HepG2 (cell line): Measurements from ENCODE around the gene METTL1. TPM values are rescaled to one million over a fixed set of nuclear protein-coding genes. Genes with fewer than 3 reads are reported as not detected.

Experiments used
- ATAC-seq: fragments of 200-7000 bp; cut with Tn5 transposase; 3 replicates; pipeline ENCODE4 v1.9.1; 2020; ENCODE audit warnings: mild to moderate bottlenecking, moderate library complexity
- BruUV-seq: library from RNA; stranded (reverse); fragments of 400-500 nt; replicated peaks from 2 replicates; lab custom pipeline; 2021; lab: Mats Ljungman, UMichigan
- CTCF ChIA-PET: fragments of 300-600 bp; formaldehyde crosslinking; extraction: SDS; loops from one replicate; lab custom pipeline; 2021; ENCODE audit warnings: low total read pairs, inconsistent platforms, low intra/inter-chr PET ratio; lab: Yijun Ruan, JAX
- POLR2A ChIA-PET: fragments of 350-600 bp; sonication (Branson Sonifier 250); formaldehyde crosslinking; loops from one replicate; lab custom pipeline; 2020; ENCODE audit warnings: antibody characterized with exemption, inconsistent platforms; lab: Yijun Ruan, JAX
- DNase-seq: peaks from one replicate; pipeline ENCODE4 v3.0.0-alpha.2; 2015; ENCODE audit warnings: low spot score
- FAIRE-seq: peaks from 3 replicates; lab custom pipeline; 2011; peaks lifted over from hg19 to GRCh38; lab: Jason Lieb, UNC
- H2AFZ ChIP-seq: one replicate; pipeline ENCODE4 v1.6.1; 2011; ENCODE audit warnings: low read length, inconsistent platforms
- H3K27ac ChIP-seq: fragments of 300-600 bp; 3 replicates; pipeline ENCODE4 v1.8.0; 2011; ENCODE audit warnings: mixed run types, mild to moderate bottlenecking, mixed read lengths, low read length, inconsistent platforms; ENCODE audit not compliant: insufficient read depth; ENCODE audit errors: extremely low read length
- H3K27me3 ChIP-seq, 2 experiments: fragments of 200-600 bp in 1 of 2; 2 replicates in 1 of 2; 3 replicates in 1 of 2; pipeline versions ENCODE4 v1.6.0 to v1.8.0; 2011; ENCODE audit warnings: low read length in 2 of 2, mild to moderate bottlenecking in 2 of 2, moderate library complexity in 2 of 2, inconsistent platforms in 1 of 2; ENCODE audit not compliant: insufficient read depth in 2 of 2, control insufficient read depth in 1 of 2
- H3K36me3 ChIP-seq, 2 experiments: fragments of 200-600 bp in 1 of 2; replicated peaks in 1 of 2; 2 replicates in 1 of 2; 3 replicates in 1 of 2; pipeline versions ENCODE4 v1.5.1 to v1.8.0; 2011; ENCODE audit warnings: low read length in 2 of 2, inconsistent platforms in 1 of 2; ENCODE audit not compliant: insufficient read depth in 2 of 2, control insufficient read depth in 1 of 2
- H3K4me1 ChIP-seq: 2 replicates; pipeline ENCODE4 v1.5.1; 2012; ENCODE audit warnings: low read length, inconsistent platforms; ENCODE audit not compliant: insufficient read depth
- H3K4me2 ChIP-seq: 2 replicates; pipeline ENCODE4 v1.6.0; 2011; ENCODE audit warnings: low read depth, low read length, inconsistent platforms
- H3K4me3 ChIP-seq, 3 experiments: fragments of 200-600 bp in 1 of 3; sonication (generic), shearing (Covaris generic) in 1 of 3; replicated peaks in 1 of 3; 2 replicates each; pipeline ENCODE4 v1.5.1; 2011 to 2016; ENCODE audit warnings: low read length in 3 of 3, inconsistent platforms in 2 of 3, low read depth in 2 of 3, mild to moderate bottlenecking in 2 of 3, control low read depth in 1 of 3, mixed read lengths in 1 of 3; ENCODE audit not compliant: insufficient read depth in 1 of 3
- H3K79me2 ChIP-seq: one replicate; pipeline ENCODE4 v1.6.1; 2011; ENCODE audit warnings: low read length, inconsistent platforms; ENCODE audit not compliant: insufficient read depth
- H3K9ac ChIP-seq: 2 replicates; pipeline ENCODE4 v1.6.0; 2011; ENCODE audit warnings: mild to moderate bottlenecking, low read depth, low read length, inconsistent platforms; ENCODE audit not compliant: insufficient read depth
- H3K9me3 ChIP-seq: 2 replicates; pipeline ENCODE4 v1.5.1; 2012; ENCODE audit warnings: mild to moderate bottlenecking, low read length
- H4K20me1 ChIP-seq: 2 replicates; pipeline ENCODE4 v1.6.0; 2011; ENCODE audit warnings: inconsistent platforms, mild to moderate bottlenecking, low read length, moderate library complexity; ENCODE audit not compliant: insufficient read depth
- AKAP8 ChIP-seq: sonication (generic); formaldehyde crosslinking; IDR thresholded peaks from 2 replicates; pipeline ENCODE4 v1.5.1; 2020; ENCODE audit warnings: mild to moderate bottlenecking, missing genetic modification reagents
- HIVEP1 ChIP-seq: sonication (generic); formaldehyde crosslinking; IDR thresholded peaks from 2 replicates; pipeline ENCODE4 v1.4.0; 2020; ENCODE audit warnings: mild to moderate bottlenecking, missing genetic modification reagents
- MAFF ChIP-seq: IDR thresholded peaks from 2 replicates; pipeline ENCODE4 v1.6.1; 2011; ENCODE audit warnings: low read depth, low read length, improper control_type of control experiment
- MIXL1 ChIP-seq: IDR thresholded peaks from 2 replicates; pipeline ENCODE4 v1.6.1; 2016
- MXD4 ChIP-seq: IDR thresholded peaks from 2 replicates; pipeline ENCODE4 v1.6.1; 2016; ENCODE audit warnings: mild to moderate bottlenecking, missing biosample characterization, missing genetic modification reagents
- SALL2 ChIP-seq: sonication (generic); formaldehyde crosslinking; IDR thresholded peaks from 2 replicates; pipeline ENCODE4 v1.8.1; 2023; ENCODE audit warnings: mild to moderate bottlenecking, missing genetic modification reagents, inconsistent platforms
- SETDB1 ChIP-seq: sonication (generic); formaldehyde crosslinking; IDR thresholded peaks from 2 replicates; pipeline ENCODE4 v1.5.1; 2020; ENCODE audit warnings: missing genetic modification reagents, mild to moderate bottlenecking, borderline replicate concordance
- TFDP1 ChIP-seq: IDR thresholded peaks from 2 replicates; pipeline ENCODE4 v1.6.1; 2016; ENCODE audit warnings: missing compliant biosample characterization, missing genetic modification reagents, borderline replicate concordance
- ZBTB20 ChIP-seq: sonication (generic); formaldehyde crosslinking; IDR thresholded peaks from 2 replicates; pipeline ENCODE4 v1.8.1; 2023; ENCODE audit warnings: missing genetic modification reagents, low read depth, mild to moderate bottlenecking, borderline replicate concordance
- ZKSCAN1 ChIP-seq: fragments of 150-350 bp; IDR thresholded peaks from 2 replicates; pipeline ENCODE4 v1.6.1; 2014; ENCODE audit warnings: low read length
- ZNF317 ChIP-seq: sonication (generic); formaldehyde crosslinking; IDR thresholded peaks from 2 replicates; pipeline ENCODE4 v1.5.0; 2020; ENCODE audit warnings: mild to moderate bottlenecking, missing genetic modification reagents
- ZNF619 ChIP-seq: sonication (generic); formaldehyde crosslinking; IDR thresholded peaks from 2 replicates; pipeline ENCODE4 v1.4.0; 2020; ENCODE audit warnings: mild to moderate bottlenecking, missing genetic modification reagents
- ZNF660 ChIP-seq: sonication (generic); formaldehyde crosslinking; IDR thresholded peaks from 2 replicates; pipeline ENCODE4 v1.5.1; 2020; ENCODE audit warnings: mild to moderate bottlenecking, low read depth, missing genetic modification reagents, borderline replicate concordance
- ZNF713 ChIP-seq: sonication (generic); formaldehyde crosslinking; IDR thresholded peaks from 2 replicates; pipeline ENCODE4 v1.4.0; 2020; ENCODE audit warnings: mild to moderate bottlenecking, missing genetic modification reagents
- ZNF816 ChIP-seq: sonication (generic); formaldehyde crosslinking; IDR thresholded peaks from 2 replicates; pipeline ENCODE4 v1.8.0; 2022; ENCODE audit warnings: missing genetic modification reagents, mild to moderate bottlenecking, borderline replicate concordance
- WGBS: methylation state at CpG from one replicate; pipeline ENCODE4 v1.1.6; 2017; ENCODE audit warnings: low lambda C conversion rate; 5-methylcytosine and 5-hydroxymethylcytosine counted together
- in situ Hi-C: cut with HindIII; loops from 2 replicates; pipeline ENCODE4 v1.10.0; 2017; ENCODE audit warnings: low pct_unique_long_range_greater_than_20kb; ENCODE audit not compliant: extremely low pct_ligation_motif_present
- intact Hi-C: fragments of 100-400 bp; cut with micrococcal nuclease; formaldehyde crosslinking; loops from one replicate; pipeline ENCODE4 v1.10.0; 2022; ENCODE audit not compliant: unreplicated experiment
- polyA plus RNA-seq, 8 experiments: library from polyadenylated mRNA; depleted of rRNA in 3 of 8; stranded (reverse) in 7 of 8; unstranded in 1 of 8; fragments of >200 nt; fragmentation: Illumina TruSeq in 4 of 8; extraction: Trizol in 4 of 8; gene quantifications; 2 replicates each; pipeline versions ENCODE4 v1.2.1 to v1.2.3, GENCODE V29; 2011 to 2016; ENCODE audit warnings: low read depth in 4 of 8, missing spikeins in 1 of 8, mixed read lengths in 1 of 8; ENCODE audit not compliant: insufficient read depth in 1 of 8
- total RNA-seq, 5 experiments: library from RNA; depleted of rRNA; stranded (reverse); fragments of >200 nt; fragmentation: Illumina TruSeq; extraction: Trizol; gene quantifications; 2 replicates each; pipeline ENCODE4 v1.2.3, GENCODE V29; 2016; ENCODE audit warnings: low read depth in 1 of 5
- TF ChIP-seq, protein P1 (sequence below): sonication (generic); formaldehyde crosslinking; IDR thresholded peaks from 2 replicates; pipeline ENCODE4 v1.8.1; 2023; ENCODE audit warnings: missing genetic modification reagents, inconsistent platforms, borderline replicate concordance
- TF ChIP-seq, protein P2 (sequence below): sonication (generic); formaldehyde crosslinking; IDR thresholded peaks from 2 replicates; pipeline ENCODE4 v1.4.0; 2020; ENCODE audit warnings: missing genetic modification reagents, borderline replicate concordance

Gene METTL1
- total and polyA plus RNA-seq, 2 of the 13 experiments (the other 11 are each of a cell fraction or from before 2014, with no cell fraction given): 34.7 to 36.9 TPM

- no peak for FAIRE-seq
- Histone ChIP-seq H3K27ac (no peak overlapping the region), H3K4me3 (no peak overlapping the region), H3K4me1 (peaks cover 17% of the 10 kb centered on the region), H3K79me2 (peaks cover 16% of the 10 kb centered on the region), H3K9ac (no peak overlapping the region), H3K27me3 (no peaks in the 10 kb centered on the region; a peak in 1 of 5 replicates), H4K20me1 (no peaks in the 10 kb centered on the region), H3K36me3 (peaks cover 4 to 7% of the 10 kb centered on the region in 2 experiments; a peak in 4 of 5 replicates), H3K9me3 (no peaks in the 10 kb centered on the region), H3K4me2 (no peak overlapping the region), H2AFZ (no peak overlapping the region)
- POLR2A ChIA-PET: no interaction called here
- WGBS: 94% methylated on average over 1 of the region's 1 CpG
- intact Hi-C loops (no loop called here), in situ Hi-C loops (no loop called here)
- no TSS peak for BruUV-seq
- TF ChIP-seq ZNF660 (CRISPR knock-in tag) (no peak), ZKSCAN1 (no peak), ZNF816 (CRISPR knock-in tag) (no peak)
- TF ChIP-seq, all 625 proteins: peak for 0
- ATAC-seq (no peak), DNase-seq (no peak)
- CTCF ChIA-PET: no interaction called here
These were observed 7.8 kb upstream of the METTL1 start for GRCh38 chr12:57779736-57780135.

- ATAC-seq: no peak
- H3K27me3 ChIP-seq: no peaks in the 10 kb centered on the region; a peak in 1 of 5 replicates
- intact Hi-C loops: no loop called here
- no peak overlapping the region for H3K9ac ChIP-seq
- in situ Hi-C loops: no loop called here
- TF ChIP-seq MIXL1 (CRISPR knock-in tag) (no peak), ZNF713 (CRISPR knock-in tag) (no peak), ZNF317 (CRISPR knock-in tag) (no peak), HIVEP1 (CRISPR knock-in tag) (no peak), ZBTB20 (CRISPR knock-in tag) (no peak), MAFF (no peak), SALL2 (no peak), MXD4 (CRISPR knock-in tag) (no peak), SETDB1 (CRISPR knock-in tag) (no peak), AKAP8 (no peak), TFDP1 (CRISPR knock-in tag) (no peak), ZNF619 (CRISPR knock-in tag) (no peak)
- TF ChIP-seq, protein P1, sequence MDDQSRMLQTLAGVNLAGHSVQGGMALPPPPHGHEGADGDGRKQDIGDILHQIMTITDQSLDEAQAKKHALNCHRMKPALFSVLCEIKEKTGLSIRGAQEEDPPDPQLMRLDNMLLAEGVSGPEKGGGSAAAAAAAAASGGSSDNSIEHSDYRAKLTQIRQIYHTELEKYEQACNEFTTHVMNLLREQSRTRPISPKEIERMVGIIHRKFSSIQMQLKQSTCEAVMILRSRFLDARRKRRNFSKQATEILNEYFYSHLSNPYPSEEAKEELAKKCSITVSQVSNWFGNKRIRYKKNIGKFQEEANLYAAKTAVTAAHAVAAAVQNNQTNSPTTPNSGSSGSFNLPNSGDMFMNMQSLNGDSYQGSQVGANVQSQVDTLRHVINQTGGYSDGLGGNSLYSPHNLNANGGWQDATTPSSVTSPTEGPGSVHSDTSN (CRISPR knock-in tag): no peak
- TF ChIP-seq, protein P2, sequence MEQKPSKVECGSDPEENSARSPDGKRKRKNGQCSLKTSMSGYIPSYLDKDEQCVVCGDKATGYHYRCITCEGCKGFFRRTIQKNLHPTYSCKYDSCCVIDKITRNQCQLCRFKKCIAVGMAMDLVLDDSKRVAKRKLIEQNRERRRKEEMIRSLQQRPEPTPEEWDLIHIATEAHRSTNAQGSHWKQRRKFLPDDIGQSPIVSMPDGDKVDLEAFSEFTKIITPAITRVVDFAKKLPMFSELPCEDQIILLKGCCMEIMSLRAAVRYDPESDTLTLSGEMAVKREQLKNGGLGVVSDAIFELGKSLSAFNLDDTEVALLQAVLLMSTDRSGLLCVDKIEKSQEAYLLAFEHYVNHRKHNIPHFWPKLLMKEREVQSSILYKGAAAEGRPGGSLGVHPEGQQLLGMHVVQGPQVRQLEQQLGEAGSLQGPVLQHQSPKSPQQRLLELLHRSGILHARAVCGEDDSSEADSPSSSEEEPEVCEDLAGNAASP (CRISPR knock-in tag): no peak
- no peak overlapping the region for H3K4me3 ChIP-seq
- WGBS: 96% methylated on average over 7 of the region's 7 CpGs
- FAIRE-seq: no peak
- H2AFZ ChIP-seq: no peak overlapping the region
- H4K20me1 ChIP-seq: no peaks in the 10 kb centered on the region
- peaks cover 19% of the 10 kb centered on the region for H3K4me1 ChIP-seq
- POLR2A ChIA-PET: no interaction called here
- no peak for DNase-seq
- peaks cover 5% of the 10 kb centered on the region for H3K79me2 ChIP-seq
- BruUV-seq: no TSS peak
- peaks cover 4 to 7% of the 10 kb centered on the region in 2 experiments; a peak in 4 of 5 replicates for H3K36me3 ChIP-seq
- H3K4me2 ChIP-seq: no peak overlapping the region
- H3K27ac ChIP-seq: no peak overlapping the region
- H3K9me3 ChIP-seq: no peaks in the 10 kb centered on the region
- CTCF ChIA-PET: no interaction called here
These were observed 6.0 kb upstream of the METTL1 start for GRCh38 chr12:57777911-57778310.
